Mesenchymal stem cell (in vitro differentiated cells and primary cell): ENCODE results near the gene WBP1L.

ENCODE experiments used
- DNase-seq: peaks from one replicate; pipeline ENCODE4 v3.0.0-alpha.2; 2013
- H2AFZ ChIP-seq: one replicate; pipeline ENCODE4 v1.6.1; 2013; ENCODE audit warnings: low read depth, mild to moderate bottlenecking, control low read depth, inconsistent platforms, low read length, moderate library complexity
- H2AK5ac ChIP-seq: 2 replicates; pipeline ENCODE4 v1.6.1; 2013; ENCODE audit warnings: low read length, moderate library complexity, mild to moderate bottlenecking, inconsistent platforms; ENCODE audit not compliant: severe bottlenecking
- H2BK120ac ChIP-seq: one replicate; pipeline ENCODE4 v1.6.1; 2013; ENCODE audit warnings: low read depth, mild to moderate bottlenecking, inconsistent platforms, low read length, moderate library complexity
- H2BK12ac ChIP-seq, 2 experiments: one replicate each; pipeline ENCODE4 v1.6.1; 2013; ENCODE audit warnings: inconsistent platforms in 2 of 2, low read length in 2 of 2, mild to moderate bottlenecking in 2 of 2, moderate library complexity in 2 of 2, control low read depth in 1 of 2
- H2BK15ac ChIP-seq: one replicate; pipeline ENCODE4 v1.6.1; 2013; ENCODE audit warnings: mild to moderate bottlenecking, low read depth, inconsistent platforms; ENCODE audit not compliant: poor library complexity, severe bottlenecking
- H2BK5ac ChIP-seq: 2 replicates; pipeline ENCODE4 v1.6.1; 2013; ENCODE audit warnings: low read depth, mild to moderate bottlenecking, low read length, control low read depth, inconsistent platforms; ENCODE audit not compliant: poor library complexity, severe bottlenecking
- H3K14ac ChIP-seq, 2 experiments: one replicate each; pipeline ENCODE4 v1.6.1; 2013; ENCODE audit warnings: inconsistent platforms in 2 of 2, low read length in 2 of 2, control low read depth in 1 of 2, mild to moderate bottlenecking in 1 of 2, moderate library complexity in 1 of 2
- H3K18ac ChIP-seq, 2 experiments: one replicate each; pipeline ENCODE4 v1.6.1; 2013; ENCODE audit warnings: inconsistent platforms in 2 of 2, low read length in 2 of 2, control low read depth in 1 of 2, low read depth in 1 of 2, mild to moderate bottlenecking in 1 of 2
- H3K23ac ChIP-seq, 2 experiments: one replicate each; pipeline ENCODE4 v1.6.1; 2013; ENCODE audit warnings: inconsistent platforms in 2 of 2, low read length in 2 of 2, mild to moderate bottlenecking in 2 of 2, moderate library complexity in 2 of 2, control low read depth in 1 of 2
- H3K27ac ChIP-seq: 2 replicates; pipeline ENCODE4 v1.5.1; 2013; ENCODE audit warnings: mild to moderate bottlenecking, moderate library complexity, low read length, control low read depth, inconsistent platforms; ENCODE audit not compliant: poor library complexity, severe bottlenecking
- H3K27me3 ChIP-seq, 2 experiments: 2 replicates each; pipeline versions ENCODE4 v1.6.1 to v1.7.0; 2013; ENCODE audit warnings: low read length in 2 of 2, mild to moderate bottlenecking in 2 of 2, moderate library complexity in 2 of 2, control low read depth in 1 of 2, inconsistent platforms in 1 of 2; ENCODE audit not compliant: control insufficient read depth in 1 of 2, insufficient read depth in 1 of 2
- H3K36me3 ChIP-seq, 2 experiments: 2 replicates each; pipeline versions ENCODE4 v1.6.1 to v1.7.0; 2013; ENCODE audit warnings: low read length in 2 of 2, control low read depth in 1 of 2, inconsistent platforms in 1 of 2, low read depth in 1 of 2, mild to moderate bottlenecking in 1 of 2; ENCODE audit not compliant: insufficient read depth in 2 of 2, control insufficient read depth in 1 of 2
- H3K4ac ChIP-seq, 2 experiments: one replicate each; pipeline ENCODE4 v1.6.1; 2013; ENCODE audit warnings: inconsistent platforms in 2 of 2, low read length in 2 of 2, mild to moderate bottlenecking in 2 of 2, moderate library complexity in 2 of 2, control low read depth in 1 of 2, low read depth in 1 of 2
- H3K4me1 ChIP-seq: 2 replicates; pipeline ENCODE4 v1.6.1; 2013; ENCODE audit warnings: low read depth, low read length, control low read depth; ENCODE audit not compliant: control insufficient read depth, insufficient read depth
- H3K4me2 ChIP-seq: 2 replicates; pipeline ENCODE4 v1.6.1; 2013; ENCODE audit warnings: low read length, mild to moderate bottlenecking, inconsistent platforms; ENCODE audit not compliant: poor library complexity, severe bottlenecking
- H3K4me3 ChIP-seq, 2 experiments: 2 replicates each; pipeline versions ENCODE4 v1.5.1 to v1.7.0; 2013; ENCODE audit warnings: low read length in 2 of 2, mild to moderate bottlenecking in 2 of 2, control low read depth in 1 of 2, low read depth in 1 of 2; ENCODE audit not compliant: insufficient read depth in 1 of 2
- H3K79me1 ChIP-seq: replicated peaks from 2 replicates; pipeline ENCODE4 v1.6.1; 2013; ENCODE audit warnings: mild to moderate bottlenecking, control low read depth, low read length, inconsistent platforms; ENCODE audit not compliant: poor library complexity, severe bottlenecking
- H3K9ac ChIP-seq: 2 replicates; pipeline ENCODE4 v1.7.0; 2013; ENCODE audit warnings: mild to moderate bottlenecking, low read length, moderate library complexity
- H3K9me3 ChIP-seq: 2 replicates; pipeline ENCODE4 v1.7.0; 2013; ENCODE audit warnings: mild to moderate bottlenecking, low read length; ENCODE audit not compliant: control insufficient read depth
- H4K8ac ChIP-seq: one replicate; pipeline ENCODE4 v1.6.1; 2013; ENCODE audit warnings: inconsistent platforms, mild to moderate bottlenecking, low read length, moderate library complexity
- H4K91ac ChIP-seq: one replicate; pipeline ENCODE4 v1.6.1; 2013; ENCODE audit warnings: mild to moderate bottlenecking, low read length, inconsistent platforms
- WGBS: methylation state at CpG from one replicate; pipeline ENCODE4 v1.1.7; 2013; ENCODE audit warnings: mixed read lengths; 5-methylcytosine and 5-hydroxymethylcytosine counted together

The WBP1L gene

GRCh38 chr10:102720775-102721301 is 22.9 kb upstream of the WBP1L start:
- Histone ChIP-seq H3K79me1 (peaks cover 23% of the 10 kb centered on the region), H4K8ac (no peak overlapping the region), H3K4me3 (no peak overlapping the region), H2BK15ac (no peak overlapping the region), H2BK12ac (peak overlapping the region; percentile 8 to 59), H3K4me2 (no peak overlapping the region), H3K23ac (no peak overlapping the region), H3K36me3 (peaks cover 0 to 6% of the 10 kb centered on the region in 2 experiments), H3K4ac (peak overlapping the region in 1 of 2 experiments; percentile 0), H3K9me3 (no peaks in the 10 kb centered on the region), H2AK5ac (peak overlapping the region; percentile 5), H3K18ac (peak overlapping the region in 1 of 2 experiments; percentile 18), H2BK5ac (peak overlapping the region; percentile 82), H4K91ac (no peak overlapping the region), H3K14ac (no peak overlapping the region), H2AFZ (no peak overlapping the region), H3K9ac (no peak overlapping the region), H3K27ac (peak overlapping the region; percentile 33), H3K27me3 (no peaks in the 10 kb centered on the region), H3K4me1 (peaks cover 20% of the 10 kb centered on the region), H2BK120ac (peak overlapping the region; percentile 1)
- DNase-seq: no peak
- 81% methylated on average over 3 of the region's 6 CpGs for WGBS

GRCh38 chr10:102721954-102722353 is 21.8 kb upstream of the WBP1L start:
- Histone ChIP-seq H2BK120ac (no peak overlapping the region), H2AFZ (no peak overlapping the region), H3K23ac (no peak overlapping the region), H3K4me3 (no peak overlapping the region), H4K91ac (no peak overlapping the region), H3K36me3 (peaks cover 7 to 8% of the 10 kb centered on the region in 2 experiments), H2BK5ac (no peak overlapping the region), H3K4me2 (no peak overlapping the region), H4K8ac (no peak overlapping the region), H3K9ac (no peak overlapping the region), H2AK5ac (no peak overlapping the region), H3K9me3 (no peaks in the 10 kb centered on the region), H3K14ac (no peak overlapping the region), H2BK15ac (no peak overlapping the region), H3K18ac (peak overlapping the region in 1 of 2 experiments; percentile 5), H3K27ac (no peak overlapping the region), H3K79me1 (peaks cover 21% of the 10 kb centered on the region), H2BK12ac (peak overlapping the region in 1 of 2 experiments; percentile 59), H3K4me1 (peaks cover 19% of the 10 kb centered on the region), H3K27me3 (no peaks in the 10 kb centered on the region), H3K4ac (no peak overlapping the region)
- WGBS: 33% methylated on average over 4 of the region's 4 CpGs
- DNase-seq: peak; percentile 65

- Histone ChIP-seq H2BK15ac (no peak overlapping the region), H3K4ac (no peak overlapping the region), H3K27me3 (no peaks in the 10 kb centered on the region), H3K9me3 (no peaks in the 10 kb centered on the region), H4K8ac (no peak overlapping the region), H3K23ac (no peak overlapping the region), H3K4me3 (no peak overlapping the region), H3K14ac (no peak overlapping the region), H3K18ac (no peak overlapping the region), H2AFZ (no peak overlapping the region), H3K79me1 (peaks cover 21% of the 10 kb centered on the region), H2BK12ac (no peak overlapping the region), H2BK5ac (no peak overlapping the region), H3K9ac (no peak overlapping the region), H4K91ac (no peak overlapping the region), H3K4me1 (peaks cover 11% of the 10 kb centered on the region), H3K36me3 (peaks cover 11 to 23% of the 10 kb centered on the region in 2 experiments), H3K4me2 (no peak overlapping the region), H2BK120ac (no peak overlapping the region), H3K27ac (no peak overlapping the region), H2AK5ac (no peak overlapping the region)
- no peak for DNase-seq
- 99% methylated on average over 3 of the region's 4 CpGs for WGBS
Measured at GRCh38 chr10:102723989-102724388, 19.8 kb upstream of the WBP1L start.

- peaks cover 21% of the 10 kb centered on the region for H3K79me1 ChIP-seq
- no peak overlapping the region for H2BK15ac ChIP-seq
- no peak overlapping the region for H3K4me2 ChIP-seq
- peaks cover 19 to 38% of the 10 kb centered on the region in 2 experiments for H3K36me3 ChIP-seq
- H2BK120ac ChIP-seq: no peak overlapping the region
- WGBS: 61% methylated on average over 3 of the region's 3 CpGs
- no peak overlapping the region for H3K4me3 ChIP-seq
- H3K9ac ChIP-seq: no peak overlapping the region
- H2BK12ac ChIP-seq: no peak overlapping the region
- no peak overlapping the region for H3K23ac ChIP-seq
- no peak overlapping the region for H2AK5ac ChIP-seq
- H3K9me3 ChIP-seq: no peaks in the 10 kb centered on the region
- H3K27ac ChIP-seq: no peak overlapping the region
- peaks cover 6% of the 10 kb centered on the region for H3K4me1 ChIP-seq
- H3K14ac ChIP-seq: no peak overlapping the region
- H2BK5ac ChIP-seq: no peak overlapping the region
- no peak overlapping the region for H4K8ac ChIP-seq
- no peak overlapping the region for H3K18ac ChIP-seq
- DNase-seq: no peak
- H2AFZ ChIP-seq: no peak overlapping the region
- H3K27me3 ChIP-seq: no peaks in the 10 kb centered on the region
- no peak overlapping the region for H3K4ac ChIP-seq
- H4K91ac ChIP-seq: no peak overlapping the region
Measured at GRCh38 chr10:102726274-102726673, 17.5 kb upstream of the WBP1L start.
